CD1c-positive myeloid dendritic cell (primary cell): ENCODE data around the gene ANXA4.
"Not testable (repeated sequence)": the region's sequence is repeated elsewhere in the genome, so short reads cannot be mapped to it uniquely, and the experiment has no call there.

Experiments used
- DNase-seq: peaks from one replicate; pipeline ENCODE4 v3.0.0-alpha.2; 2016; ENCODE audit errors: extremely low spot score

The ANXA4 gene

GRCh38 chr2:69804416-69804815, 62.5 kb downstream of the ANXA4 start:
- DNase-seq: no peak

DNA sequence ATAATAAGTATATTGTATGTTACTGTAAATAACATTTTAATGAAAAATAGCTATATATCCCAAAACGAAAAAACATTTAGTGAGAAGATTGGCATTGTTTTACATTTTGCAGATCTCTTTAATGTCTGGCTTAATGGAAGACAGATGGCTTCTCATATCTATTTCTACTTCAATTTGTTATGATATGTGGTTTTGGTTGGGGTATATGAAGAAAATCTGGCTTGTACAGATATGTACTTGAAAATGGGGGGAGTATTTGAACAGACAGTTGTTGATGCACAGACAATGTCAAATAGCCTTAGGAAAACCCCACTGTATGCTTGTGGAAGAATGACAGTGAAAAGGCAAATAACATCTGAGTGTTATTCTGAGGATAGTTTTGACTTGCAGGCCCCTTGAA, 64.0 kb downstream of the ANXA4 start:
- DNase-seq: no peak

DNA sequence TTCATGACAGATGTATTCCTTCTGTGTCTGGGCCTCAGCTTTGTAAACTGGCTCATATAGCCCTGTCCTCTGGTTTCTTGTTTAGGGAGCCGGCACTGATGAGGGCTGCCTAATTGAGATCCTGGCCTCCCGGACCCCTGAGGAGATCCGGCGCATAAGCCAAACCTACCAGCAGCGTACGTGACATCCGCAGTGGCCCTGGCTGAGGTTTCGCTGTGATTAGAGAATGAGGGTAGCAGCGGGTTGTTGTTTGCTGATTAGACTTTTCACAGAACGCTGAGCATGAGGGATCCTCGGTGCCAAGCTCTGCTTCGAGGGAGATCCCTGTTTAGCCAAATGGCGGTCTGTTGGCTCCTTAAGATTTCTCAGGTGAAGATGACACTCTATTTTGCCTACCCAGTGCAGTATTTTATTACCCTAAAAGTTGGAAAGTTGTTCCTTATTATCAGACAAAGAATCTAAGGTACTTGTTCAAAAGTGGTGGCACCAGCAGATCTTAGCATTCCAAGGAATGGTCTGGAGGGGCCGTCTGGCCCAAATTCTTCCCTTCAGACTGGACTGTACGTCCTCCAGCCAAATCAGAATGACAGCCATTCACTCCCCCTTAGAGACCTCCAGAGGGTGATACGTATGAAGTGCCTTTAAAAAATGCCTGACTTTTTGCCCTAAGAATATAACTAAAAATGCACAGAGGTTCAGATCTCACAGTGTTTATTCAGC, 66.0 kb downstream of the ANXA4 start:
- DNase-seq: no peak

DNA sequence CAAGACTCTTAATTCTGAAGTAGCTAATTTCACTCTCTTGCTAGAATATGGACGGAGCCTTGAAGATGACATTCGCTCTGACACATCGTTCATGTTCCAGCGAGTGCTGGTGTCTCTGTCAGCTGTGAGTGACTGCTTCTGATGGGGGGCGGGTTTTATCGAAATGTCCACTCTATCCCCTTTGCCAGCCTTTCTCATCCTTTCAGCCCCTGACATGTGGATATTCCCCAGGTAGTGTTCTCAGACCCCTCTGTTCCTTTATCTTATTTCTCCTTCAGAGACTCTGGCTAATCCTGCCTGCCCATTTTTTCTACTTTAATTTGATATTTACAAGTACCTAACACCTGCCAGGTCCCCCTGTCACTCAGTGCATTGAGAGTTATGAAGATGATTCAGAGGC, 68.6 kb downstream of the ANXA4 start:
- DNase-seq: no peak

- no peak for DNase-seq
Observed at GRCh38 chr2:69811018-69811417, 69.1 kb downstream of the ANXA4 start.

GRCh38 chr2:69811591-69811990, 69.7 kb downstream of the ANXA4 start:
- DNase-seq: no peak

GRCh38 chr2:69815717-69816116, 73.8 kb downstream of the ANXA4 start:
- DNase-seq: no peak

DNA sequence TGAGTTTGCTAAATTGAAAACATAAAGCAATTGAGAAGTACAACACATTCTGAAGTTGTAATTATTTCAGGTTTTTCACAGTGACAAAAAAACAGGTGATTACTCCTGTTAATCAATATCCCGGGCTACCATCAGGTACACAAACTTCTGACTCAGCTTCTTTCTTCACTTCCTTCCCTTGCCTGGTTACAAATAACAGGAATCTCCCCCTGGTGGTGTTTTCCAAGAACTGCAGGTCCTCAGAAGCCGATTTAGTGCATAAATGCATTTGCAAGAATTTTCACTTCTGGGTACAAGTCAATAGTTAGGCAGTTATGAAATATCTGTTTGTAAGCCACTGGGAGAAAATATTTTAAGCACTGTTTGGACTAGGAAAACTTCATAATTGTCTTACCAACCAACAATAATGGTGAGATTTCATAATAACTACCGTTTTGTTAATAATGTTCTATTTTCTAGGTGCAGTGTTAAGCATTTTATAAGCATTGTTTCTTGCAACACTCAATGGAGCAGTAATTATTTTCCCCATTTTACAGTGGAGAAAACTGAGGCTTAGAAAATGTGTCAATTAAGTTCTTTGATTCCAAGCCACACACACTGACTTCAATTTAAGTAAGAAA, 75.1 kb downstream of the ANXA4 start:
- DNase-seq: peak; percentile 94

- DNase-seq: no peak
Observed at GRCh38 chr2:69817729-69818501, 76.0 kb downstream of the ANXA4 start.

GRCh38 chr2:69827796-69828540, 86.0 kb downstream of the ANXA4 start:
- DNase-seq: no peak

GRCh38 chr2:69828938-69829255, 87.0 kb downstream of the ANXA4 start:
- no peak for DNase-seq

DNA sequence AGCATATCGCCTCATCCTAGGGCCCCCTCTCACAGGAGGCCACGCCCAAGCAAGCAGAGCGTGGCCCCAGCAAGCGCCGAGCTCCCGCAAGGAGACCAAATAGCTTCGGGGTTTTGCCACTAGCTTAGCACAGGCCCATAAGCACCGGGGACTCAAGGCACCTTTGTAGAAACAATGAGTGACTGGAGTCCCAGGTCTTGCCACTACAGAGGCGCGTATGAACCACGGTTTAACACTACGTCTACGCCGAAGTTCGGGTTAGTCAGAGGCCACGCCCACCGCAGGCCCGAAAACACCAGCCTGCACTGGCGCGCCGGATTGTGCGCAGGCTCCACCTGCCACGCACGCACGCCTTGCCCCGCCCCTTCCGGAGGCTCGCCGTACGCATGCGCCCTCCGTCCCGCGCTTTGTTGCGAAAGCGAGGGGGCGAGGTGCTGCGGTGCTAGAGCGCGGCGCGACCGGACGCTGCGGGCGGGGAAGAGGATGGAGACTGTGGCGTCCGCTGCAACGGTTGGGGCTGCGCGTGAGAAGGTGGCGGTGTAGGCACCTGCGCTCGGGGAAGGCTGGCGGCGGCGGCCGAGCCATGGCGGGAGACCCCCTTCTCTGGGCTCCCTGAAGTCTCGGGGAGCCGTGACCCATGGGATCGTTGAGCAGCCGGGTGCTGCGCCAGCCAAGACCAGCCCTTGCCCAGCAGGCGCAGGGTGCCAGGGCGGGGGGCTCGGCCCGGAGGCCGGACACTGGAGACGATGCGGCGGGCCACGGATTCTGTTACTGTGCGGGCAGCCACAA, 87.5 kb downstream of the ANXA4 start, which contains the start of gene GMCL1:
Gene GMCL1, plus strand, starts transcription at position 405 of the 789 bp plus-strand sequence. Its CDS starts 233 bp downstream, at position 638.
- DNase-seq: peak; percentile 99

DNA sequence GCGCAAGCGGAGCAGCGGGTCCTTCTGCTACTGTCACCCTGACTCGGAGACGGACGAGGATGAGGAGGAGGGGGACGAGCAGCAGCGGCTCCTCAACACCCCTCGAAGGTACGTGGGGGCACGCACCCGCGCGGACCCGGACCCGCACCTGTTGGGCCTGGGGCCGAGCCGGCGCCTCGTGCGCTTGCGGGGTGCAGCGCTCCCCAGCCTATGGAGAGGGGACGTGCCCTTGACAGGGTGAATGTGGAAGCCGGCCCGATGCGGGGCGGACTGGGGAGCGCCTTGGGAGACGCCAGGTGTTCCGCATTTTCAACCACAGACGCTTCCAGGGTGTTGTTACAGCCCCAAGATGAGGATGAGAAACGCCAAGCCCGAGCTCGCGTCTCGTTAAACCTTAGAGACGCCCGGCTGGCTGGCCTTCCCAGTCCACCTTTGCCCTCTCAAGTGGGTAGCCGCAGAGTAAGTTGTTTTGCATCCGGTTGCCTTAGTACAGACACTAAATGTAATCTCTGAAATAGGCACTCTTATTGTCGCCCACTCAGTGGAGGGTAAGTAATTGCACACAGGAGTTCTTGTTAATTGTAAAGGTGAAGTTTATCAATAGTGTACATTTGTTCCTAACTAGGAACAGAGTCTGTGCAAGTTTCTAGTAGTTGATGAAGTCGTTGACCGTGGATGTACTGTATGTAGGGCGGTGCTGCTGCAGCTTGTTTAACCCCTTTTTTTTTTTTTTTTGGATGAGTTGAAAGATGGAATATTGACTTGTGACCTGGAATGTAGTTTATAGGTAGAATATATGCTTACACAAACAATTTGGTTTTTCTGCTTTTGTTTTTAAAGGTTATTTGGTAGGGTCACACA, 88.3 kb downstream of the ANXA4 start:
- DNase-seq: peak; percentile 45

DNA sequence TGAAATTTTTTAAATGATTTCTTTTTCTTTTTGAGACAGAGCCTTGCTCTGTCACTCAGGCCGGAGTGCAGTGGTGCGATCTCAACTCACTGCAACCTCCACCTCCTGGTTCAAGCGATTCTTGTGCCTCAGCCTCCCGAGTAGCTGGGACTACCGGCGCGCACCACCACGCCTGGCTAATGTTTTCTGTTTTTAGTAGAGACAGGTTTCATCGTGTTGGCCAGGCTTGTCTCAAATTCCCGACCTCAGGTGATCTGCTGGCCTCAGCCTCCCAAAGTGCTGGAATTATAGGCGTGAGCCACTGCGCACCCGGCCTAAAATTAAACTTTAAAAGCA, 88.9 kb downstream of the ANXA4 start:
- DNase-seq: not testable (repeated sequence)

DNA sequence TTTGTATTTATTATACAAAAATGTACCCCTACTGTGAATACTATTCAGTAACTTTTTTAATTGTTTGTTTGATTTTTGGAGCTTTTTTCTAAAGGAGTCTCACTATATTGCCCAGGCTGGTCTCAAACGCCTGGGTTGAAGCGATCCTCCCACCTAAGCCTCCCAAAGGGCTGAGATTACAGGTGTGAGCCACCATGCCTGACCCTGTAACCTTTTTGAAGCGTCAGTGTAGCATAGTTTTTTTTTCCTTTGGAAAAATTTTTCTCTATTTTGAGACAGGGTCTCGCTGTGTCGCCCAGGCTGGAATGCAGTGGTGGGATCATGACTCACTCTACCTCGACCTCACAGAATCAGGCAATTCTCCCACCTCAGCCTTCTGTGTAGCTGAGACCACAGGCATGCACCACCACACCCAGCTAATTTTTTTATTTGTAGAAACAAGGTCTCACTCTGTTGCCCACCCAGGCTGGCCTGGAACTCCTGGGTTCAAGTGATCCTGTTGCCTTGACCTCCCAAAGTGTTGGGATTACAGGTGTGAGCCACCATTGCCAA, 89.5 kb downstream of the ANXA4 start:
- no peak for DNase-seq

DNA sequence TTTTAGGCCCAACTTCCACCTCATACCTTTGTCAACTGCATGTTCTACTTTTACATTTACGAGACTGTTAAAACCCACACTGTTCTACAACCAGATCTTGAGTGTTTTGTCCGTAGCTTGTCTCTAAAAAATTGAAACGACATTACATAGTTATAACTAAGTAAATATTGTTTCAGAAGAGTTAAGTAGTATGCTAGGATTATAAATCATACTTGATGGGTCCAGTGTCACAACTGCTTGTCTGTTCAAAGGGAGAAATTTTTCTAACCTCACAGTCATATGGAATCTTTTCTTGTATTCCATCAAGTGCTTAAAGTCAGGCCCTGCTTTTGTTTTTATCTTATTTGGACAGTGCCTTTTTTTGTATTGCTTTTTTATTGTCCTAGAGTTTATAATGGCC, 91.8 kb downstream of the ANXA4 start:
- DNase-seq: no peak

GRCh38 chr2:69835666-69836065, 93.7 kb downstream of the ANXA4 start:
- no peak for DNase-seq

DNA sequence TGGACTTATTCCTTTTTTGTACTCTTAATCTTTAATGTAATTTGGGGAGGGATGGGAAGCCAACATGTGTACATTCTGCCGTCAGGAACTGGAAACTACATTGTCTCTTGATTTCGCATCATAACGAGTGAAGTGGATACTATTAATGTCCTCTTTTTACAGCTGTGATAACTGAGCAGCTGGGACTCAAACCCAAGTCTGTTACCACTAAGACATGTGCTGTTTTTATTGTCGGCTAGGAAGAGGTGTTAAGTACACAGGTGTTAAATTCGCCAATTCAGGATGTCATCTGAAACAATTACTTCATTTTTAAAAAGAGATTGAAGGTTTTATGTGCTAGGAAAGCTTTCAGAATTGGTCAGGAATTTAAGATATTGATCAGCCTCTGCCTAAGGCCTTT, 94.4 kb downstream of the ANXA4 start:
- DNase-seq: no peak

- peak; percentile 10 for DNase-seq
Observed at GRCh38 chr2:69837533-69837932, 95.6 kb downstream of the ANXA4 start.

DNA sequence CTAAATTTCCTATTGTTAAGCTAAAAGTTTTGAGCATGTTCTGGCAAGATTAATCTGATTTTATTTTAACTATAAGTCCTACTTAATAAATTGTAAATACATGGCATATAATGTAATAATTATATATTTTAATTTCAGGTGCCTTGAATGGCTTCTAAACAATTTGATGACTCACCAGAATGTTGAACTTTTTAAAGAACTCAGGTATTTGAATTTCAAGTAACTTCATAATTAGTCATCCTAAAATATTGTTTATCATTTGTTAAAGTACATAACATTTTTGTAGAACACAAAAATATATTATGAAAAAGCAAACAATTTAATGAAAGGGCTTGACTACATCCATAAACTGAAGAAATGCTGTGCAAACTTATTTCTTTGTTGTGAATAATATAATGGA, 102.1 kb downstream of the ANXA4 start:
- DNase-seq: no peak
